CD4-positive, alpha-beta T cell (primary cell): Measurements from ENCODE around the gene OOSP2. TPM values are rescaled to one million over a fixed set of nuclear protein-coding genes. Genes with fewer than 3 reads are reported as not detected.

Source experiments
- ATAC-seq: fragments of 200-7000 bp; cut with Tn5 transposase; one replicate; pipeline ENCODE4 v1.10.0; 2022; ENCODE audit warnings: mild to moderate bottlenecking; ENCODE audit not compliant: poor library complexity
- CTCF ChIA-PET: fragments of 350-600 bp; sonication (Branson Sonifier 250); formaldehyde crosslinking; loops from one replicate; lab custom pipeline; 2021; ENCODE audit warnings: antibody characterized with exemption, inconsistent platforms; lab: Charles Lee
- POLR2A ChIA-PET: fragments of 350-600 bp; sonication (Branson Sonifier 250); formaldehyde crosslinking; loops from one replicate; lab custom pipeline; 2021; ENCODE audit warnings: antibody characterized with exemption, inconsistent platforms; lab: Charles Lee
- DNase-seq, 14 experiments: peaks; one replicate each; pipeline ENCODE4 v3.0.0-alpha.2; 2013 to 2020; ENCODE audit warnings: mixed read lengths in 2 of 14
- H3K27ac ChIP-seq, 2 donors: one replicate each; pipeline versions ENCODE4 v1.5.1 to v1.7.0; 2013; ENCODE audit warnings: low read length in 2 of 2, low read depth in 1 of 2, mild to moderate bottlenecking in 1 of 2
- H3K27me3 ChIP-seq, 2 experiments: 1 replicate in 1 of 2; 2 replicates in 1 of 2; pipeline versions ENCODE4 v1.6.1 to v1.7.0; 2013; ENCODE audit warnings: low read length in 2 of 2, control low read depth in 1 of 2, mild to moderate bottlenecking in 1 of 2, moderate library complexity in 1 of 2; ENCODE audit not compliant: insufficient read depth in 2 of 2, control insufficient read depth in 1 of 2
- H3K36me3 ChIP-seq: one replicate; pipeline ENCODE4 v1.6.1; 2013; ENCODE audit warnings: low read length, control low read depth; ENCODE audit not compliant: insufficient read depth
- H3K4me1 ChIP-seq: one replicate; pipeline ENCODE4 v1.6.1; 2013; ENCODE audit warnings: low read length, control low read depth; ENCODE audit not compliant: insufficient read depth
- H3K4me3 ChIP-seq: one replicate; pipeline ENCODE4 v1.5.1; 2013; ENCODE audit warnings: mild to moderate bottlenecking, low read length, moderate library complexity
- H3K9me3 ChIP-seq, 2 experiments: 1 replicate in 1 of 2; 2 replicates in 1 of 2; pipeline versions ENCODE4 v1.6.1 to v1.7.0; 2013; ENCODE audit warnings: low read length in 2 of 2, mild to moderate bottlenecking in 2 of 2, control low read depth in 1 of 2, moderate library complexity in 1 of 2; ENCODE audit not compliant: control insufficient read depth in 1 of 2, insufficient read depth in 1 of 2
- H3K27ac Mint-ChIP-seq: one replicate; pipeline ENCODE4 v1.8.0; 2020; ENCODE audit warnings: mixed read lengths
- H3K27me3 Mint-ChIP-seq: one replicate; pipeline ENCODE4 v1.8.0; 2021; ENCODE audit warnings: mixed read lengths
- H3K36me3 Mint-ChIP-seq: one replicate; pipeline ENCODE4 v1.8.0; 2021; ENCODE audit warnings: low read depth, mixed read lengths
- H3K4me1 Mint-ChIP-seq: one replicate; pipeline ENCODE4 v1.8.0; 2021; ENCODE audit warnings: low read depth, mixed read lengths
- H3K4me3 Mint-ChIP-seq: one replicate; pipeline ENCODE4 v1.8.0; 2020; ENCODE audit warnings: mild to moderate bottlenecking, mixed read lengths
- H3K9me3 Mint-ChIP-seq: one replicate; pipeline ENCODE4 v1.8.0; 2020; ENCODE audit warnings: mixed read lengths
- intact Hi-C, 2 experiments: fragments of 100-400 bp; cut with DNase I in 1 of 2; cut with micrococcal nuclease in 1 of 2; formaldehyde crosslinking; loops; one replicate each; pipeline versions ENCODE4 v1.15.1 to v1.9.0; 2023 to 2025; cut with DNase I, micrococcal nuclease
- total RNA-seq, 174 experiments: library from RNA in 2 of 174; stranded (reverse) in 2 of 174; gene quantifications; one replicate each; pipeline ENCODE4 v1.2.3 and lab custom pipeline; 2021 to 2026
- TF ChIP-seq, protein P1 (sequence below): fragments of 200-600 bp; IDR thresholded peaks from one replicate; pipeline ENCODE4 v1.8.0; 2022; ENCODE audit warnings: antibody characterized with exemption, mild to moderate bottlenecking

OOSP2 gene
- total RNA-seq, 2 experiments from 2014 or later = not detected

DNA sequence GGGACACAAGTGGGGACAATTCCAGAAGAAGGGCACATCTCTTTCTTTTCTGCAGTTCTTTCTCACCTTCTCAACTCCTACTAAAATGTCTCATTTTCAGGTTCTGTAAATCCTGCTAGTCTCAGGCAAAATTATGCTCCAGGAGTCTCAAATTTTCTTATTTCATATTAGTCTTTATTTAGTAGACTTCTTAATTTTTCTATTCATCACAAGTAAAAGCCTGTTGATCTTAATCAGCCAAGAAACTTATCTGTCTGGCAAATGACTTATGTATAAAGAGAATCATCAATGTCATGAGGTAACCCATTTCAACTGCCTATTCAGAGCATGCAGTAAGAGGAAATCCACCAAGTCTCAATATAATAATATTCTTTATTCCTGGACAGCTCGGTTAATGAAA, 48.2 kb downstream of the OOSP2 start, which contains the start of gene MS4A2:
Gene MS4A2, plus strand, starts transcription at position 301 of the 400 bp plus-strand sequence. CDS start 102 bp downstream, outside the sequence.
- no peaks in the 10 kb centered on the region for H3K9me3 ChIP-seq
- H3K4me3 ChIP-seq = no peak within 1 kb of the TSS
- POLR2A ChIA-PET = interaction anchor here (0.6 kb wide), 1 partner anchor 83 kb away, joined by 3 read pairs; no protein-coding TSS in a partner anchor

GRCh38 chr11:60095477-60096120, 55.4 kb downstream of the OOSP2 start:
- no peaks in the 10 kb centered on the region for H3K4me1 Mint-ChIP-seq
- peaks cover 13% of the 10 kb centered on the region for H3K27me3 Mint-ChIP-seq
- CTCF ChIA-PET = no interaction called here

More for the DNA sequence above, 48.2 kb downstream of the OOSP2 start, which contains the start of gene MS4A2:
- Mint-ChIP-seq H3K36me3 (no peaks in the 10 kb centered on the region), H3K9me3 (no peaks in the 10 kb centered on the region), H3K27ac (no peak within 1 kb of the TSS), H3K27me3 (peaks cover 20% of the 10 kb centered on the region), H3K4me3 (no peak within 1 kb of the TSS), H3K4me1 (no peaks in the 10 kb centered on the region)
- no peaks in the 10 kb centered on the region for H3K36me3 ChIP-seq
- TF ChIP-seq, protein P1, sequence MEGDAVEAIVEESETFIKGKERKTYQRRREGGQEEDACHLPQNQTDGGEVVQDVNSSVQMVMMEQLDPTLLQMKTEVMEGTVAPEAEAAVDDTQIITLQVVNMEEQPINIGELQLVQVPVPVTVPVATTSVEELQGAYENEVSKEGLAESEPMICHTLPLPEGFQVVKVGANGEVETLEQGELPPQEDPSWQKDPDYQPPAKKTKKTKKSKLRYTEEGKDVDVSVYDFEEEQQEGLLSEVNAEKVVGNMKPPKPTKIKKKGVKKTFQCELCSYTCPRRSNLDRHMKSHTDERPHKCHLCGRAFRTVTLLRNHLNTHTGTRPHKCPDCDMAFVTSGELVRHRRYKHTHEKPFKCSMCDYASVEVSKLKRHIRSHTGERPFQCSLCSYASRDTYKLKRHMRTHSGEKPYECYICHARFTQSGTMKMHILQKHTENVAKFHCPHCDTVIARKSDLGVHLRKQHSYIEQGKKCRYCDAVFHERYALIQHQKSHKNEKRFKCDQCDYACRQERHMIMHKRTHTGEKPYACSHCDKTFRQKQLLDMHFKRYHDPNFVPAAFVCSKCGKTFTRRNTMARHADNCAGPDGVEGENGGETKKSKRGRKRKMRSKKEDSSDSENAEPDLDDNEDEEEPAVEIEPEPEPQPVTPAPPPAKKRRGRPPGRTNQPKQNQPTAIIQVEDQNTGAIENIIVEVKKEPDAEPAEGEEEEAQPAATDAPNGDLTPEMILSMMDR = no peak
- H3K4me1 ChIP-seq = no peaks in the 10 kb centered on the region
- H3K27me3 ChIP-seq = peaks cover 0 to 20% of the 10 kb centered on the region in 2 experiments
- DNase-seq (no peak), ATAC-seq (no peak)
- intact Hi-C loops = no loop called here
- CTCF ChIA-PET = no interaction called here
- H3K27ac ChIP-seq = no peak within 1 kb of the TSS

DNA sequence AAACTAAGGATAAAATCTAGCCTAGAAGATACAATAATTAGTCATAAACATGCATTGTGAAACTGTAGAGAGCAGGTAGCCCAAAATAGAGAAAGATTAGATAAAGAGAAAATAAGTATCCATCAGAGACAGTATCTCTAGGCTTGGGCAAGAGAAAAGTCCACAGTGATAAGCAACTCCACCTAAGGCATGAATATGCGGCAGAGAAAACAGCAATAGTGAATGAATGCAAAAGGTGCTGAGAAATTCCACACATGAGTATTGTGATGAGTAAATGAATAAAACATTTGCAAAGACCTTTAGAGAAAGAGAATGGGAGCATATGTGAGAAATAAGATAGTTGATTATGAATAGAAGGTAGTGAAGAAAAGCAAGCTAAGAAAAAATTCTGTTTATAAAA, 57.0 kb downstream of the OOSP2 start:
- CTCF ChIA-PET = no interaction called here
- Mint-ChIP-seq H3K36me3 (no peaks in the 10 kb centered on the region), H3K9me3 (no peaks in the 10 kb centered on the region), H3K27me3 (peaks cover 9% of the 10 kb centered on the region), H3K27ac (no peak overlapping the region), H3K4me1 (no peaks in the 10 kb centered on the region), H3K4me3 (no peak overlapping the region)
- Histone ChIP-seq H3K36me3 (no peaks in the 10 kb centered on the region), H3K27ac (no peak overlapping the region), H3K9me3 (no peaks in the 10 kb centered on the region), H3K4me1 (no peaks in the 10 kb centered on the region), H3K27me3 (peaks cover 0 to 7% of the 10 kb centered on the region in 2 experiments), H3K4me3 (no peak overlapping the region)
- TF ChIP-seq, protein P1 = no peak
- intact Hi-C loops = no loop called here
- DNase-seq (no peak), ATAC-seq (no peak)
- POLR2A ChIA-PET = no interaction called here

More at GRCh38 chr11:60095477-60096120, 55.4 kb downstream of the OOSP2 start:
- H3K4me3 Mint-ChIP-seq = no peak overlapping the region
- no peaks in the 10 kb centered on the region for H3K4me1 ChIP-seq
- H3K36me3 Mint-ChIP-seq = no peaks in the 10 kb centered on the region
- peaks cover 0 to 12% of the 10 kb centered on the region in 2 experiments for H3K27me3 ChIP-seq
- no peak overlapping the region for H3K27ac ChIP-seq
- H3K9me3 ChIP-seq = no peaks in the 10 kb centered on the region
- H3K4me3 ChIP-seq = no peak overlapping the region
- TF ChIP-seq, protein P1 = no peak
- intact Hi-C loops = no loop called here
- POLR2A ChIA-PET = no interaction called here
- no peak for ATAC-seq
- no peak for DNase-seq
- no peaks in the 10 kb centered on the region for H3K9me3 Mint-ChIP-seq
- no peaks in the 10 kb centered on the region for H3K36me3 ChIP-seq
- H3K27ac Mint-ChIP-seq = no peak overlapping the region

Other genes with a start within 250 kb of the OOSP2 start
- 10 to 100 TPM; 22.8 to 24.6 TPM for gene MRPL16, start 229.6 kb upstream of the OOSP2 start, total RNA-seq
- not detected for gene CBLIF, start 194.9 kb upstream of the OOSP2 start, total RNA-seq
- gene TCN1, start 173.9 kb upstream of the OOSP2 start, total RNA-seq = not detected
- not detected for gene OOSP3, start 161.6 kb upstream of the OOSP2 start, total RNA-seq
- gene OOSP1, start 102.0 kb upstream of the OOSP2 start, total RNA-seq = not detected
- gene OOSP4A, start 76.4 kb upstream of the OOSP2 start, total RNA-seq = not detected
- gene OOSP4B, start 23.2 kb upstream of the OOSP2 start, total RNA-seq = not detected
- not detected for gene MS4A3, start 16.3 kb downstream of the OOSP2 start, total RNA-seq
- not detected for gene MS4A2, start 48.3 kb downstream of the OOSP2 start, total RNA-seq
- 1 to 10 TPM; 3.3 TPM for gene MS4A6A, start 142.7 kb downstream of the OOSP2 start, total RNA-seq
- not detected for gene MS4A4E, start 202.7 kb downstream of the OOSP2 start, total RNA-seq
- gene MS4A4A, start 240.3 kb downstream of the OOSP2 start, total RNA-seq = not detected